GM18508 (cell line): Measurements from ENCODE around the gene GNL3.

Source experiments
- ATAC-seq: cut with Tn5 transposase; IDR thresholded peaks from one replicate; pipeline ENCODE4 v1.9.1; 2021; ENCODE audit warnings: moderate number of reproducible peaks; ENCODE audit not compliant: insufficient read depth, unreplicated experiment

GNL3 gene

GRCh38 chr3:52684184-52684583, 1.6 kb upstream of the GNL3 start:
- ATAC-seq, result no peak

GRCh38 chr3:52685285-52685708, 535 bp upstream of the GNL3 start:
- ATAC-seq, result peak; percentile 30

GRCh38 chr3:52688266-52688665, 2.4 kb downstream of the GNL3 start:
- no peak for ATAC-seq

DNA sequence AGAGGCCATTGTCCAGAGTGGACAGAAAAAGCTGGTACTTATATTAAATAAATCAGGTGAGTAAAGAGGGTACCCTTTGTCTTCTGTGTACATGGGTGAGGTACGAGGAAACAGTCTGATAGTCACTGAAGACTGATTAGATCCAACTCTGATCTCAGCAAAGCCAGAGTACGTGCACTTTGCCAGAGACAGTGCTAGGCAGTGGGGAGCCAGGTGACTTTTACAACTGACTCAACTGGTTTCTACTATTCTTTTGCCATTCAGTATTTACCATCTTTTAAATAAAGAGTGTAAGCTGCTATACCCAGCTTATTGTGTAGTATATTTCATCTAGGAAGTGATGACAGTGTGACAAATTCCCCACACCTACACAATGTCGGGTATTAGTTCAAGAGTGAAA, 3.3 kb downstream of the GNL3 start:
- ATAC-seq, result no peak

- no peak for ATAC-seq
Observed at GRCh38 chr3:52690560-52690959, 4.7 kb downstream of the GNL3 start.

DNA sequence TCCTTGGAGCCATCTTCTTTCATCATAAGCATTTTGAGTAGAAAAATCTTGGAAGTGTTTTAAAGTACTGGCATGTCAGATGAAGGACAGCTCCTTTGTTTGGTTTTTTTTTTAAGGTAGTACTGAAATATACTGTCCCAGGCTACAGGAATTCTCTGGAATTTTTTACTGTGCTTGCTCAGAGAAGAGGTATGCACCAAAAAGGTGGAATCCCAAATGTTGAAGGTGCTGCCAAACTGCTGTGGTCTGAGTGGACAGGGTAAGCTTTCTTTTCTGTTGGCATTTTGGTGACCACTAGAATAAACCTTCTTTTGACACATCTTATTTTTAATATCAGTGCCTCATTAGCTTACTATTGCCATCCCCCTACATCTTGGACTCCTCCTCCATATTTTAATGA, 7.2 kb downstream of the GNL3 start:
- no peak for ATAC-seq

- no peak for ATAC-seq
Observed at GRCh38 chr3:52694528-52695189, 8.8 kb downstream of the GNL3 start.

- no peak for ATAC-seq
Observed at GRCh38 chr3:52695798-52696671, 10.2 kb downstream of the GNL3 start.

DNA sequence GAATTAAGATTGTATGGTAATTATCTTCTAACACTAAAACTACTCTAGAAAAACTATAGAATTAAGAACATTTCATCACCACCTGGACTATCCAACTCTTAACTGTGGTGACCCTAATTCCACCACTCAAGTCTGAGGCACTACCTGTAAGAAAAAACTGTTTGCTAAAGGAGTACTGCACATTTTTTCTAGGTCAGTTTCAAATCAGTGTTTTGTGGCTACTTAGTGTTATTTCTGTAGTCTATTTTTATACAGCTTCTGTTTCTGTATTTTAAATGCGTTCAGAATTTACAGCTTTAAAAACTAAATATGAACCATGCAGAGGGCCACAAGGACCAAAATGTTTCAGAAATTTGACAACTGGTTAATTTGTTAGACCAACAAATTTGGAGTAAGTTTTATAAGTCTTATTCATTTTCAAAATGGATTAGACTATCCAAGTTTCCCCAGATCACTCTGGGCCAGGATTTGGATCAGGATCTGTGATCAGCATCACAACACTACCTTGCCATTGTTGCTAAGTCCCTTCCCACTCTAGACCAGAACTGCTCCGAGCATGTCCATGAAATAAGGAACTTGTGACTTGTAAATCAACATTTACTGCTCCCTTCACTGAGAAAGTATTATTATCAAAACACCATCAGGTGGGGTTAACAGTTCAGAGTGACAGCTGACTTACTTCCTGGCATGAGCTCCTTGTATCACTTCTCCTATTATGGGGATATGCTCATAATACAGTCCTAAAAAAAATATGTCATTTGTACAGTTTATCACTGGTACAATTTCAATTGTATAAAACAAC, 11.2 kb downstream of the GNL3 start:
- no peak for ATAC-seq

GRCh38 chr3:52697632-52697965, 11.8 kb downstream of the GNL3 start:
- no peak for ATAC-seq

GRCh38 chr3:52703341-52703740, 17.5 kb downstream of the GNL3 start:
- no peak for ATAC-seq

DNA sequence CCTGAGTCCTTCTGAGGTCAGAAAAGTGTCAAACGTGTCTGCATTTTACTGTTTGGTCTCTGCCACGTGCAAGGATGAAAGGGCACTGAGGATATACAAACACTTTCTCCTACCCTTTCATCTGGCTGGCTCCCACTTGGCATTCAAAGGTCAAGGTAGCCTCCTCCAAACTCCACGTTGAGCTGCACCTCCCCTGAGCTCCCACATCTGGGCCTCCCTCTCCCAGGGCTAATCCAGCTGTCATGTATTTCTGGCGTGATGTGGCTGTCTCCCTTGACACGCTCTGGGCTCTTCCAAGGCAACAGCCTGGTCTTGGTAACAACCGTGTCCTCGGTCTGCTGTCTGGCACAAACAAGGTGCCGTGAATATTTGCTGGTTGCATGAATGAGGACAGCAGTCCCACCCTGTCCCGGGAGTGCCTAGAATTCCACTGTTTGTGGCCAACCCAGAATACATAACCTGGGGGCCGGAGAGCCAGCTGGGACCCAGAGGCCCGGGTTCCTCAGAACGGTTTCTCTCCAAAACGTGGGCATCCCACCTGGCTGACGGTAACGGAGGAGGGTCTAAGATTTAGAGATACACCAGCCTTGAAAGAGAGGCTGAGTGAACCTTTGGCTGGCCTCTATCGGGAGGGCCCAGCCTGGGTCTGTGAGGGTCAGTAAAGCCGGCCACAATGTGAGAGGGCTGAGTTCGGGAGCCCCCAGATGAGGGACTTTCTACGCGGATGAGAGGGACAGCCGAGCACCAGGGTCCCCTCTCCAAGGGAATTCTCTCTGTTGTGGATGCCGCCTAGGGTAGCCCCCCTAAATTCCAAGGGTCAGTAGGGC, 19.0 kb downstream of the GNL3 start:
- ATAC-seq, result no peak

DNA sequence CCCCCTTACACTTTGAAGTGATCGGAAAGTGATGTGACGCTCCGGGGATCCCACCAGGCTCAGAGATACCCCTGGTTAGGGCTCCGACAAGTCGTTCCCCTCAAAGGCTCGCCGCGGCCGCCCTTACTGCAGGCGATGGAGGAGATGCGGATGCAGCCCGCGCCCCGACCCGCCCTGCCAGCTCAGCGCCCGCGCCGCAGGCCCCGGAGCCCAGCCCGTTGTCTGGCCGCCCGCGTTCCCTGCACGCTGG, 19.5 kb downstream of the GNL3 start:
- ATAC-seq, result no peak

- ATAC-seq, result peak; percentile 36
Observed at GRCh38 chr3:52705688-52706686, 20.2 kb downstream of the GNL3 start, which contains the start of the genes GLT8D1 and SPCS1. TSS of gene GLT8D1 (minus strand) at chr3:52705791. CDS start at chr3:52700460, 5,331 bp downstream. TSS of gene SPCS1 (plus strand) at chr3:52706106. CDS start at chr3:52706247, 141 bp downstream.

GRCh38 chr3:52707585-52707984, 21.8 kb downstream of the GNL3 start:
- ATAC-seq, result no peak

DNA sequence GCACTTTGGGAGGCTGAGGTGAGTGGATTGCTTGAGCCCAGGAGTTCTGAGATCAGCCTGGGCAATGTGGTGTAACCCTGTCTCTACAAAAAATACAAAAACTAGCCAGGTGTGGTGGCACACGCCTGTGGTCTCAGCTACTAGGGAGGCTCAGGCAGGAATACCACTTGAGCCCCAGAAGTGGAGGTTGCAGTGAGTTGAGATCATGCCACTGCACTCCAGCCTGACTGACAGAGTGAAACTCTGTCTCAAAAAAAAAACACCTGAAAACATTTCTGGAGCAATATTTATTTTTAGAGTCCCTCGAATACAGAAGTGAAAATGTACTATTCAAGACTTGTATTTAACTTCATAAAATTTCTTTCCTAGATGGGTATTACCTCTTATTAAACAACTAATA, 24.7 kb downstream of the GNL3 start:
- no peak for ATAC-seq

DNA sequence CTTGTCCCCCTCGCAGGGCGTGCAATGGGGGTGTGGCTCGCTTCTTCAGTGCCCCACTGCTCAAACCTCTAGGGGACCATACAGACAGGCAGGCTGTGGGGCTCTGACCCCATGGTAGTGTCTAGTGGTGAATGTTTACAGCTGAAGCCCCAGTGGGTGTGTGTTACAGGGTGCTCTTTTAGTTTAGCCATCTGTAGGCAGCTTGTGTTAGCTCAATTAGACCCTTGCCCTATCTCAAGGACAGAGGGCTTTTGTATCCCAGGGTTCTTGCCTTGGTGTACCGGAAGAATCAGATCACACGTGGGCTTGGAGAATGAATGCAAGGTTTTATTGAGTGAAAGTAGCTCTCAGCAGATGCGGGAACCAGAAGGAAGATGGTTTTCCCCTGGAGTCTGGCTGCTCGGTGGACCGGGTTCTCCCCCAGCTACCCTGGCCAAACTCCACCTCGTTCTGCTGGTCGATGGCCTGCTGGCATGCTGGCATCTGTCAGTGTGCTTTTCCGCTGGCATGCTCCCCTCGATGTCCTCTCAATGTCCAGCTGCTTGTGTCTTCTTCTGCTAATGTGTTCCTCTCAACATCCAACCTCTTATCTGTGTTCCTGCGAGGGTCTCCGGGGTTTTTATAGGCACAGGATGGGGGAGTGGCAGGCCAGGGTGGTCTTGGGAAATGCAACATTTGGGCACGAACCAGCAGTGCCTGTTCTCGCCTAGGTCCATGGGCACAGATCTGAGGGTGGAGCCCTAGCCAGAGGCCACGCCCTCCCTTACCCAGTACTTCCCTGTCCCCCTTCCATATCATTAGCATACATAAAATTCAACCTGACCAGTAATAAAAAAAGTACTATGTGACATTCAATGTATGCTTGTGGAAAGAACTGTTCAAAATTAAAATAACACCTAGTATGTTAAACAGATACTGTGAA, 26.7 kb downstream of the GNL3 start:
- ATAC-seq, result no peak
